Esophagus muscularis mucosa (tissue), 4 donors: ENCODE measurements around the gene IL20. TPM values are rescaled to one million over a fixed set of nuclear protein-coding genes. Genes with fewer than 3 reads are reported as not detected.

Experiments used
- DNase-seq: peaks from one replicate; pipeline ENCODE4 v3.0.0-alpha.2; 2017; ENCODE audit errors: extremely low spot score
- H3K27ac ChIP-seq, 4 donors: fragments of 200-600 bp; sonication (generic); replicated peaks in 1 of 4; 1 replicate in 3 of 4; 2 replicates in 1 of 4; pipeline ENCODE4 v1.5.1; 2016 to 2019; ENCODE audit warnings: mild to moderate bottlenecking in 1 of 4
- H3K27me3 ChIP-seq, 4 donors: fragments of 200-600 bp; sonication (generic); one replicate each; pipeline versions ENCODE4 v1.5.1 to v1.6.0; 2016 to 2019
- H3K36me3 ChIP-seq, 4 donors: fragments of 200-600 bp; sonication (generic); one replicate each; pipeline ENCODE4 v1.5.1; 2016 to 2019
- H3K4me1 ChIP-seq, 4 donors: fragments of 200-600 bp; sonication (generic); one replicate each; pipeline ENCODE4 v1.5.1; 2016 to 2019
- H3K4me3 ChIP-seq, 4 donors: fragments of 200-600 bp; sonication (generic); 1 replicate in 2 of 4; 2 replicates in 2 of 4; pipeline ENCODE4 v1.5.1; 2016 to 2019; ENCODE audit warnings: mild to moderate bottlenecking in 4 of 4, moderate library complexity in 1 of 4
- H3K9me3 ChIP-seq, 4 donors: fragments of 200-600 bp; sonication (generic); 1 replicate in 3 of 4; 2 replicates in 1 of 4; pipeline ENCODE4 v1.5.1; 2016 to 2019
- CTCF ChIP-seq, 3 experiments: fragments of 200-600 bp in 2 of 3; fragments of 450-650 bp in 1 of 3; sonication (generic) in 2 of 3; IDR thresholded peaks; one replicate each; pipeline ENCODE4 v1.5.1; 2017 to 2019; ENCODE audit warnings: antibody characterized with exemption in 3 of 3, mild to moderate bottlenecking in 2 of 3, moderate library complexity in 1 of 3
- EP300 ChIP-seq: sonication (generic); formaldehyde crosslinking; IDR thresholded peaks from one replicate; pipeline ENCODE4 v1.6.1; 2017; ENCODE audit warnings: antibody characterized with exemption
- POLR2A ChIP-seq: fragments of 450-650 bp; IDR thresholded peaks from one replicate; pipeline ENCODE4 v1.6.1; 2017; ENCODE audit warnings: antibody characterized with exemption, moderate library complexity, mild to moderate bottlenecking, low read depth
- POLR2AphosphoS5 ChIP-seq, 2 donors: sonication (generic); formaldehyde crosslinking; IDR thresholded peaks; one replicate each; pipeline ENCODE4 v1.6.1; 2017; ENCODE audit warnings: antibody characterized with exemption in 2 of 2
- WGBS: methylation state at CpG from one replicate; pipeline ENCODE4 v1.1.5; 2018; 5-methylcytosine and 5-hydroxymethylcytosine counted together
- intact Hi-C: fragments of 100-400 bp; cut with DNase I; formaldehyde crosslinking; loops from one replicate; pipeline ENCODE4 v1.15.1; 2023
- total RNA-seq, 4 donors: library from RNA; depleted of rRNA; stranded (reverse); fragments of >200 nt; gene quantifications; one replicate each; pipeline versions ENCODE4 v1.1.0 to v1.2.1, GENCODE V29; 2016

Gene IL20
- total RNA-seq, 4 donors from 2014 or later = not detected

- intact Hi-C loops = loop anchor here (2.0 to 10.0 kb wide), 3 partner anchors 105 to 419 kb away; no protein-coding TSS in a partner anchor
- peaks cover 14 to 31% (median 21%) of the 10 kb centered on the region in 4 donors for H3K4me1 ChIP-seq
- DNase-seq = no peak
These were observed 48.5 kb downstream of the IL20 start for GRCh38 chr1:206913766-206914537.

GRCh38 chr1:206915030-206915735 is 49.8 kb downstream of the IL20 start:
- Histone ChIP-seq H3K4me3 (no peak overlapping the region), H3K27ac (no peak overlapping the region), H3K27me3 (peaks cover 0 to 24% (median 0%) of the 10 kb centered on the region in 4 donors), H3K36me3 (no peaks in the 10 kb centered on the region), H3K9me3 (no peaks in the 10 kb centered on the region), H3K4me1 (peaks cover 3 to 19% (median 9%) of the 10 kb centered on the region in 4 donors)
- WGBS = 79% methylated on average over 15 of the region's 15 CpGs
- intact Hi-C loops = loop anchor here (10.0 kb wide), 1 partner anchor 420 kb away; no protein-coding TSS in a partner anchor
- TF ChIP-seq CTCF (IDR thresholded peaks at IDR 0.05) = no peak
- TF ChIP-seq EP300 = no peak
- no peak for DNase-seq

More at GRCh38 chr1:206913766-206914537, 48.5 kb downstream of the IL20 start:
- Histone ChIP-seq H3K27ac (no peak overlapping the region), H3K4me3 (no peak overlapping the region), H3K27me3 (peaks cover 0 to 36% (median 0%) of the 10 kb centered on the region in 4 donors), H3K36me3 (no peaks in the 10 kb centered on the region), H3K9me3 (no peaks in the 10 kb centered on the region)
- TF ChIP-seq POLR2AphosphoS5 (IDR thresholded peaks at IDR 0.05) = no peak
- TF ChIP-seq EP300 = no peak
- 87% methylated on average over 12 of the region's 12 CpGs for WGBS

- H3K27ac ChIP-seq = no peak overlapping the region
- H3K27me3 ChIP-seq = peaks cover 0 to 20% (median 0%) of the 10 kb centered on the region in 4 donors
- 78% methylated on average over 8 of the region's 8 CpGs for WGBS
- H3K4me1 ChIP-seq = peaks cover 0 to 12% (median 8%) of the 10 kb centered on the region in 4 donors
- no peak for DNase-seq
- TF ChIP-seq POLR2AphosphoS5 (IDR thresholded peaks at IDR 0.05) = no peak
- TF ChIP-seq CTCF (IDR thresholded peaks at IDR 0.05) = no peak
- TF ChIP-seq POLR2A = no peak
- no peaks in the 10 kb centered on the region for H3K9me3 ChIP-seq
- H3K4me3 ChIP-seq = no peak overlapping the region
- no peaks in the 10 kb centered on the region for H3K36me3 ChIP-seq
- intact Hi-C loops = loop anchor here (10.0 kb wide), 1 partner anchor 421 kb away; no protein-coding TSS in a partner anchor
These were observed 50.7 kb downstream of the IL20 start for GRCh38 chr1:206916000-206916709.

- WGBS = 75% methylated on average over 3 of the region's 3 CpGs
- H3K27ac ChIP-seq = no peak overlapping the region
- H3K4me1 ChIP-seq = no peaks in the 10 kb centered on the region
- no peak overlapping the region for H3K4me3 ChIP-seq
- no peak for DNase-seq
- H3K27me3 ChIP-seq = peaks cover 0 to 20% (median 0%) of the 10 kb centered on the region in 4 donors
- H3K36me3 ChIP-seq = no peaks in the 10 kb centered on the region
- intact Hi-C loops = loop anchor here (10.0 kb wide), 1 partner anchor 423 kb away; no protein-coding TSS in a partner anchor
- TF ChIP-seq POLR2A (no peak), POLR2AphosphoS5 (IDR thresholded peaks at IDR 0.05) (no peak), CTCF (IDR thresholded peaks at IDR 0.05) (no peak)
- no peaks in the 10 kb centered on the region for H3K9me3 ChIP-seq
These were observed 52.7 kb downstream of the IL20 start for GRCh38 chr1:206918076-206918475.

Other genes with a start within 250 kb of the IL20 start
- gene DYRK3, start 230.1 kb upstream of the IL20 start, total RNA-seq = 10 to 100 TPM in 2 of 4 donors, 1 to 10 TPM in 2; 5.6 to 14.7 (median 9.0) TPM
- gene MAPKAPK2, start 180.7 kb upstream of the IL20 start, total RNA-seq = 10 to 100 TPM; 37.8 to 70.1 (median 61.7) TPM
- not detected for gene IL19, start 94.8 kb upstream of the IL20 start, total RNA-seq
- gene IL10, start 93.1 kb upstream of the IL20 start, total RNA-seq = 1 to 10 TPM in 3 of 4 donors, under 1 TPM in 1; 0.83 to 5.1 (median 3.5) TPM
- gene IL24, start 31.8 kb downstream of the IL20 start, total RNA-seq = 1 to 10 TPM in 1 of 4 donors, not detected in 3; 1.7 TPM
- 1 to 10 TPM in 3 of 4 donors, not detected in 1; 2.5 to 3.3 (median 3.2) TPM for gene FCMR, start 56.3 kb downstream of the IL20 start, total RNA-seq
- gene PIGR, start 80.8 kb downstream of the IL20 start, total RNA-seq = 1 to 10 TPM in 2 of 4 donors, under 1 TPM in 1, not detected in 1; 0.42 to 4.2 (median 1.1) TPM
- gene FCAMR, start 104.8 kb downstream of the IL20 start, total RNA-seq = not detected
- under 1 TPM; under 0.01 to 0.32 (median 0.17) TPM for gene C1orf116, start 167.1 kb downstream of the IL20 start, total RNA-seq
- 1 to 10 TPM; 6.3 to 8.5 (median 7.2) TPM for gene YOD1, start 185.6 kb downstream of the IL20 start, total RNA-seq
- 1 to 10 TPM; 3.7 to 5.3 (median 4.1) TPM for gene PFKFB2, start 187.7 kb downstream of the IL20 start, total RNA-seq
- 1 to 10 TPM in 1 of 4 donors, under 1 TPM in 2, not detected in 1; 0.34 to 1.7 (median 0.50) TPM for gene C4BPB, start 223.2 kb downstream of the IL20 start, total RNA-seq
- under 1 TPM in 2 of 4 donors, not detected in 2; under 0.01 to 0.52 TPM for gene C4BPA, start 238.6 kb downstream of the IL20 start, total RNA-seq